HG02642 (cell line): ENCODE data around the gene ANKRD12.

Source experiments
- ATAC-seq: cut with Tn5 transposase; IDR thresholded peaks from one replicate; pipeline ENCODE4 v1.9.1; 2021; ENCODE audit warnings: mild to moderate bottlenecking; ENCODE audit not compliant: unreplicated experiment, poor library complexity

Gene ANKRD12

DNA sequence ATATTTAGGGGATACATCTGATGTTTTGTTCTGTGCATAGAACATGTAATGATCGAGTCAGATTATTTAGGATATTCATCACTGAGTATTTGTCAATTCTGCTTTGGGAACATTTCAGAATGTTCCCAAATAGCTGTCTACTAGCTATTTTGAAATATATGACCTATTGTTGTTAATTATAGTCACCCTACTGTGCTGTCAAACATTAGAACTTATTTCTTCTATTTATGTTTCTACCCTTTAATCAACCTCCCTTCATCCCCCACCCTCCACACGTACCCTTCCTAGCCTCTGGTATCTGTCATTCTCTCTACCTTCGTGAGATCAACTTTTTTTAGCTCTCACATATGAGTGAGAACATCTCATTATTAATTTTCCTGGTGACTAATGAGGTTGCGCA lies 40.9 kb downstream of the ANKRD12 start:
- ATAC-seq = no peak

DNA sequence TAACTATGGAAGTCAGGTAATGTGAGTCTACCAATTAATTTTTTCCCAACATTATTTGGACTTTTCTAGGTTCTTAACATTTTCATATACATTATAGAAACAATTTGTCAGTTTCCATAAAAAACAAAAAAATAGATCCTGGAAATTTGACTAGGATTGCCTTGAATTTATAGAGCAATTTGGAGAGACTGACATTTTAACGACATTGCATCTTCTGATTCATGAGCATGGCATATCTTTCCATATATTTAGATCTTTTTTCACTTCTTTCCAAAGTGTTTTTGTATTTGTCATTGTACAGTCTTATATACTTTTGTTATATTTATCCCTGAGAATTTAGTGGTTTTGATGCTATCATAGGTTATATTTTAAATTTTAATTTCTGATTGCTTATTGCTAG lies 42.0 kb downstream of the ANKRD12 start:
- ATAC-seq = no peak

DNA sequence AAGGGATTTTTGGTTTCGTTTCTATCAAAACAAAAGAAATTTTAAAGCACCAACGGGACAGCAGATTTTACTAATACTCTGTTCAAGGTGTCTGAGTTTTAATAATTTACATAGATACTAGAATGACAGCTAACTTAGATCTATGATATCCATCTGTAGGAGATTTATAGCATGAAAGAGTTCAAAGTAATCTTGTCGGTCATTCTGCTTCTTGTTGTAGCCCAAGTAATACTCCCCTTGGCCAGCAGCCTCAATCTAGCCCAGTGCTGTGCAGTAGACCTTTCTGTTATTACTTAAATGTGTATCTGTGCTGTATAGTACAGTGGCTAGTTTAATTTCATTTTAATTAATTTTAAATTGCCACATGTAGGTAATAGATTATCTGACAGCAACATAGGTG lies 44.7 kb downstream of the ANKRD12 start:
- no peak for ATAC-seq

DNA sequence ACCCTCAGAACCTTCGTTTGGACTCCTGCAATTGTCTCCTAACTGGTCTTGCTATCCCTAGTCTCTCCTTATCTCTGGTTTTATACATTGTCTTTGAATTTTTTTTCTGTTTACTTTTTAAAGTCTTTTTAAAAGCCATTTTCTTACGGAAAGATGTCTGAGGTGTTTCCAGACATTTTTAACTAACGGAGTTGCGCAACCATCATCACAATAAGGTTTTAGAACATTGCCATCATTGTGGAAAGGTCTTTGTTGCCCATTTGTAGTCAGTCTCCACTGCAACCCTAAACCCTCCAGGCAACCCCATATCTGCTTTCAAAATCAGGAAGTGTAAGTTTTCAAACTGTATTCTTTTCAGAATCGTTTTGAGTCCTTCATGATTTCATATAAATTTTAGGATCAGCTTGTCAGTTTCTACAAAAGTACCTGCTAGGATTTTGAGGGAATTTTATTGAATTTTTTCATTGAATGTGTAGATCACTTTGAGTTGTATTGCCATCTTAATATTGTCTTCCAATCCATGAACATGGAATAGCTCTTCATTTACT lies 46.3 kb downstream of the ANKRD12 start:
- no peak for ATAC-seq

DNA sequence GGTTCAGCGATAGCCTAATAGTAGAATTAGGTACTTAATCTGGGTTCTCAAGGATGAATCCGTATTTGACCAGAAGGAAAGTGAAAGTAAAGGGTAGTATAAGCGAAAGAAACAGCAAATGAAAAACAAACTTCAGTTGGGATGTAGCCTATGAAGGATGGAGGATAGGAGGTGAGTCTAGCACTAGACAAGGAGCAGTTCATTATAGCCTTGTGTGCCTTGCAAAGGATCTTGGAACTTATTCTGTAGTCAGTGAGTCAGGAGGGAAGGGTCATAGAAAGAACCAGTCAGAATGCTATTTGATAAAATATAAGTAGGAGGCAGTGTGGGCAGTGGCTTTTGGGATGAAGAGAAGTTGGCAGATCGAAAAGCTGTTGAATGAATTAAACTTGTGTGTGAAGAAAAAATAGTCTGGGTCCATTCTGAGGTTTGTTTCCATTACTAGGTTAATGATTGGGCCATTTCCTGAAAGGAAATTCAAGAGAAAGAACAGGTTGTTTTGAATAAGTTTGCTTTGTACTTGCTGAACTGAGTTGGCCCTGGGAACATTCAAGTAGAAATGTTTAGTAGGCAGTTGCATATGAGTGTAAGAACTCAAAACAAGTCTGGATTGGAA lies 48.5 kb downstream of the ANKRD12 start:
- no peak for ATAC-seq

DNA sequence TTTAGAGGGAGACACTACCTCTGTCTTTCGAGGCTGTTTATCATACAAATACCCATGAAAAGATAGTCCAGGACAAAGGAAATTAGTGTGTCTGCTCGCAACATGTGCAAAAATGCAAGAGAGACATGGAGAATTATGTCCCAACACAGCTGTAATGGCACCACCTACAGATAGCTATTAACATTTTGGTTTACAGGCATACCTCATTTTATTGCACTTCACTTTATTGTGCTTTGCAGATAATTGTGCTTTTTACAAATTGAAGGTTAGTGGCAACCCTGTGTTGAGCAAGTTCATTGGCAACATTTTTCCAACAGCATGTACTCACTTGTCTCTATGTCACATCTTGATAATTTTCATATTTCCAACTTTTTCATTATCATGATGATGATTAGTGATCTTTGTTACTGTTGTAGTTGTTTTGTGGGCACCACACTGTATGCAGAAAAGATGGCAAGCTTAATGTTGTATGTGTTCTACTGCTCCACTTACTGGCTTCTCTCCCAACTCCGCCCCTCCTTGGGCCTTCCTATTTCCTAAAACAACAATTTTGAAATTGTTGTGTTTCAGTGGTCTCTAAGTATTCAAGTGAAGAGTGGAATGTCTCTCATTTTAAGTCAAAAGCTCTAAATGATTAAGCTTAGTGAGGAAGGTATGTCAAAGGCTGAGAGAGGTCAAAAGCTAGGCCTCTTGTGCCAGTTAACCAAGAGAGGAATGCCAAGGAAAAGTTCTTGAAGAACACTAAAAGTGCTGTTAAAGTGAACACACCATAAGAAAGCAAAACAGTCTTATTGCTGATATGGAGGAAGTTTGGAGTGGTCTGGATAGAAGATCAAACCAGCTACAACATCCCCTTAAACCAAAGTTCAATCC lies 52.0 kb downstream of the ANKRD12 start:
- no peak for ATAC-seq

DNA sequence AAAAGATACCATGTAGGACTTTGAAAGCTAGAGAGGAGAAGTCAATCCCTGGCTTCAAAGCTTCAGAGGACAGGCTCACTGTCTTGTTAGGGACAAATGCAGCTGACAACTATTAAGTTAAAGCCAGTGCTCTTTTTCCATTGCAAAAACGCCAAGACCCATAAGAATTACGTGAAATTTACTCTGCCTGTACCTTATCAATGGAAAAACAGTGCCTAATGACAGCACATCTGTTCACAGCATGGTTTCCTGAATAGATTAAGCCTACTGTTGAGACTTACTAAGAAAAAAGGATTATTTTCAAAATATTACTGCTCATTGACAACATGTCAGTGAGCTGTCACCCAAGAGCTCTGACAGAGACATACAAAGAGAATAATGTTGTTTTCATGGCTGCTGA lies 52.9 kb downstream of the ANKRD12 start:
- ATAC-seq = no peak

DNA sequence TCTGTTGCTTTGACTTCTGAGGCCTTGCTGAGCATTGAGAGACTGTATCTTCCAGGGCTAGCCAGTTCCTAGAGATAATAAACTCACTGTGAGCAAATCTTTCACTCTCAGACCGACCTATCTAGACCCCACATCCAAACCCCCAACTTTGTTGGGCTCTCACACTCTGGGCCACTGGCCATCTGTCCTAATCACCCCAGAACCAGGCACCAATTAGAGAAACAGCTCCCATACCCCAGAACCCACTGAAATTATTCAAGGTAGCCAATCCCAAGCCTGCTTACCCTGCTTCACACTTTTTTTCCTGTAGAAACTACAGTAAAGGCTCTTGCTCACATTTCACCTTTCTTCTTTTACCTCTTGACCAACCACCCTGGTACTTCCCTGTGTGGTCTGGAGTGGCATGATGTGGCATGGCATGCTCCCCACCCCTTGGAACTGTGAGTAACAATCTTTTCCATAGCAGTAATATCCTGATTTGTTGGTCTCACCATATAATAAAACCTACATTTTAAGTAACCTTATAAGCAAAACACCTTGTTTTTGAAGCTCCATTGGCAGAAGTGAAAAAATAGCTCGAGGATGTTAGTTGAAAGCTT lies 55.2 kb downstream of the ANKRD12 start:
- ATAC-seq = no peak

DNA sequence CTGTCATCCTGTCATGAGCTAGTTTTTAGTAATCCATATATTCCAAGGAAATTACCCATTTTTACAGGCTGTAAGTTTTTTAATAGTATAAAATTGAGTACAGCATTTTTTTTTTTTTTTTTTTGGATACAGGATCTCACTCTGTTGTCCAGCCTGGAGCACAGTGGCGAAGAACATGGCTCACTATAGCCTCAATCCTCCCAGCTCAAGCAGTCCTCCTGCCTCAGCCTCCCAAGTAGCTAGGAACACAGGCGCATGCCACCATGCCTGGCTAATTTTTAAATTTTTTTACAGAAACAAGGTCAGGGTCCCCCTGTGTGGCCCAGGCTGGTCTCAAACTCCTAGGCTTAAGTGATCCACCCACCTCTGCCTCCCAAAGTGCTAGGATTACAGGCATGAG lies 56.5 kb downstream of the ANKRD12 start:
- ATAC-seq = no peak

DNA sequence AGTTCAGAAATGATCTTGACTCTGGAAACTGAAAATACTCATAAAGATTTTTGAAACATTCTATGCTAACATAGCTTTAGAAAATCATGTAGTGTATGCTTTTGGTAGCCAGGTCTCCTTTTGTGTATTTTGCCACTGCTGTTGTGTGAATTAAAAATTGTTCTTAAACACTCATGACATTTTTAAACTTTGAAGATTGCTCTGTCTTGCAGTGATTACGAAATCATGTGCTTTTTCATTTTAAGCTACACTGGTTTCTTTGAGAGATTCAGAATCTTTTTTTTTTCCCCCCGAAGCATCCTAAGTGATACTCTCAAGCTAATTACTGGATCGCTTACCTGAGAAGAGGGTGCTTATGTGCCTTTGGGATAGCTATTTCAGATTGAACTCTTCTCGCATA lies 60.0 kb downstream of the ANKRD12 start:
- no peak for ATAC-seq

DNA sequence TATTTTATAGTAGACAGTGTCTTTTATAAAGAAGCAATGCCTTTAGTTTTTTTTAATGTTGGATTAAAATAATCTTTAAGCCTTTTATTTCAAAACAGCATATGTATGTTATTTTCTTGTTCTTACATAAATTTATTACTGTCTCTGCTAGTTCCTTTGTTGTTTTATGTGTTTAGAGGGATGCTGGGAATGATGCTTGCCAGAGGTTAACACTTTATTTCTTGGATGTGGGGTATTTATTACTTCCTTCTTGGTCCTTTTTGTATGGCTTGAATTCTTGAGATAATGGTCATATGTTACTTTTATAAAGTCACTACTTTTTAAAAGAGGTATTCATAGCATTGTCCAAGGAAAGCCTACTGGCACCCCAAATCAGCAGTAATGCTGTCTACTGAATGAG lies 63.1 kb downstream of the ANKRD12 start:
- no peak for ATAC-seq

DNA sequence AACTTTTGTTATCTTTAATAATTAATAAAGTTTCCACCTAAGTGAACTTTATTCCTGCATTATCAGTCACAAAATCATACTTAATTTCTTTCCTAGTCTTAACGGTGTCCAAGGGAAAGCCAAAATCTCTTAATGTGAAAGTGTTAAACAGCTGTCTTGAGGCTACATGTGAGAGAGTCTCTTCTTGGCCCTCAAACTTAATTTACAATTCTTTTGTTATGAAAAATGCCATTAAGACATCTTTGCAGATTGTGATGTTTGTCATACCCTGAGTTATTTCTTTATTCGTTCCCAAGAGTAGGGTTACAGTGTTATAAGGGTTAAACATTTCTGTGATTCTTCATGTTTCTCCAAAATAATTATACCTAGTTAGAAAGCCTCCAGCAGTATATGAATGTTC lies 64.6 kb downstream of the ANKRD12 start:
- ATAC-seq = no peak

DNA sequence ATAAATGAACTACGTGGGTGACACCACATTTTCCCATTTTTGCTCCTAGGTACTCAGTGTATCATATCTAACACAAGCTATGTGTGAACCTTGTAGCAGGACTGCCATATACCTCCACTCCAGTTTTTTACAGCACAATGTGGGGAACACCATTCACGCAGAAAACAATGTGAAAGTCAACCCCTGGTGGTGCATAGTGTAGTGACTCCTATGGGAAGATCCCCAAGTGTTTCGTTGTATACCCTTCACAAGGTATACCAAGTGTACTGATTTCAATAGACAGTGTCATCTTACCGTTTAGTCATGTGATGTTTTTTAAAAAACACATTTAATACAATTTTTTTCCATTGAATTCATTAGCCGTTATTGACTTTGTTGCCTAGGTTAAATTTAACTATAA lies 68.1 kb downstream of the ANKRD12 start:
- no peak for ATAC-seq

DNA sequence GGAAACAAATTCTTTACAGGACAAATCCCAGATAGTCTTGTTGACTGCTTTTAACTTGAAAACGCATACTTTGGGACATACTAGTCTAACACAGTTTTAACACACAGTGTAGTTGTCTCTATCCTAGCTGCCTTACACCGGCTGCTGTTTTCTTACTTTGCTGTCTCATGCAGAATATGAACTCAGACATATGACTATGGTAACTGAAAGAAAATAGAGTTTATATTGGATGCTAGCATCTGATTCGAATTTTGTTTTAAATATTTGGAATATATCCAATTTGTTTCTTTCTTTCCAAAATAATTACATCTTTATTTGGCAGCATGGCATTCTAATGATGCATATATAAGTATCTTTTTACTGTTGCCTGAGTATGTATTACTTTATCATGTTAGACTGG lies 69.8 kb downstream of the ANKRD12 start:
- no peak for ATAC-seq

DNA sequence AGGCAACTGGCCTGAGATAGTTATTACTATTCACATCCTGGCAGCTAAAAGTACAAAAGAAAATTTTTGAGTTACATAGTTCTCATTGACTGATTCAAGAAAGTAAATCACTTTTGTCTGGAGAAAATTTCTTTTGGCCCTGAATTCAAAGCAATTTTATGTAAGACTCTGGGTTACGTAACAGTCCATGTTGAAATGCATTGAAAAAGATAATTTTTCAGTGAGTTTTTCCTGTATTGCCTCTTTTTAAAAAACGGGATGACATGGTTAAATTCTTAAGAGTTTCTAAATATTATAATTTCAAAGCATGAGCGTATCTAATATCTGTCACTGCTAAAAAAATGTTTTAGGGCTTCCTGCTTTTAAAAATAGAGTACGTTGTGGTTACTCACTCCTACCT lies 72.7 kb downstream of the ANKRD12 start:
- no peak for ATAC-seq

DNA sequence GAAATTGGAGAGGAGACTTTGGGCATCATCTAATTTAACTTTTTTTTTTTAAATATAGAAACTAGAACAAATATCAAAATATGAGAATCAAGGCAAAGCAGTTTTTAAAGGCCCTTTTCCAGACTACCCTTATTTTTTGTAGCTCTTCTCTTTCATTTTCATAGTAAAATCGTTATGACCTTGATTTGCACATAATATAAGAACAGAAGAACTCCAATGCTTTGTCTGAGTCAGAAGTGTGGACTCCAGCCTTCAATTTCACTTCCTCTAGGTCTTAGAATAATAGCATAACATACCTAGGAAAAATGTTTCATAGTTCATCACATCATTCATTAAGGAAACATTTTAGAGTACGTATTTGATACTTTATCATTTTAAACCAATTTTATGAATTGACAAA lies 74.4 kb downstream of the ANKRD12 start:
- no peak for ATAC-seq

DNA sequence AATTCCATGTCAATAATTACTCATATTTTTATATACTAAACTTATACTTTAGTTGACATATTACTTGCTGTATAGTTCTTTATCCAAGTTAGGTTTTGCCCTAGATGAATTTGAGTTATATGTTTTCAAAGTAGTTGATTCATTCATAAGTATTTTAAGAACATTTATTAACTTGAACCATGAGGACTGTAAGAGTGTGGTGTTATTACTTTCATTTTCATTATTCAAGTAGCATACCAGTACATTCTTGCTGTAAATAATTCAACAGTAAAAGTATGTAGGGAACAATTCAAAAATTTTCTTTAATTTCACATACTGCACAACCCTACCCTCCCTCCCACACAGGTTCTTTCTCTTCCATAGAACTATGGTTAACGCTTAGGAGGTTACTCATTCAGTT lies 75.4 kb downstream of the ANKRD12 start:
- no peak for ATAC-seq

DNA sequence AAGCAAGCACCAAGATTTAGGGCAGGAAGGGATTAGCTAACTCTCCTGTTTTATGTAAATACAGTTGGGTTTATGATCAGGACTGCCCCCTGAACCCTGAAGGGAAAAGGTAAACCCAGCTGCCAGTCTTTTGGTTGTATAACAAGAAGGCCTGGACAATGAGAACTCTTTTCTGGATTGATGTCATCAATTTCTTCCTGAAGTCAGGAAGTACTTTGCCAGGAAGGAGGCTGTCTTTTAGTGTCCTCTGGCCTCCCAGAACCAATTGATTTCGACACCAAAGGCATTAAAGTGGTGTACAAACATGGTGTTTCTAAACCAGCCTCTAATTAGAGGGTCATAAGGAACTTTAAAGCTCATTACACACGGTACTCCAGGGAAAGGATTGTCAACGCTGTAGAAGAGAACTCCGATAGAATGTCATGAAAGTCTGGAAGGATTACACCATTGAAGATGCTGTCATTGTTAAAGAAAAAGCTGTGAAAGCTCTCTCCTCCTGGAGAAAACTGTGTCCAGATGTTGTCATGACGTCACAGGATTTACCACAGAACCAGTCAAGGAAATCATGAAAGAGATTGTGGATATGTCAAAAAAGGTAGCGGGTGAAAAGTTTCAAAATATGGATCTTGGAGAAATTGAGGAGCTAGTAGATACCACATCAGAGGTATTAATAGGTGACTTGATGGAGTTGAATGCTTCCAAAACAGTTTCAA lies 78.8 kb downstream of the ANKRD12 start:
- ATAC-seq = no peak

DNA sequence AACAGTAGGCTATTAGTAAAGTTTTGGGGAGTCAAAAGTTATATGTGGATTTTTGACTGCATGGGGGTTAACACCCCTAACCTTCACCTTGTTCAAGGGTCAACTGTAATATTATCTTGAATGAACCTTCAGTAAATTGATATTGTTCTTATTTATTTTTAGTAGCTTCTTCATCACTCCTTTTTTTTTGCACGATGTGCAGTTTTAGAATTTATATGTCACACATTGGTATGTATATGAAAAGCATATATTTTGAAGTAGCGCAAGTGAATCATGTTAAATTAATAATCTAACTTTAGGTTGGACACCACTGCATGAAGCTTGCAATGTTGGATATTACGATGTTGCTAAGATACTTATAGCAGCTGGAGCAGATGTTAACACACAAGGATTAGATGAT lies 79.9 kb downstream of the ANKRD12 start:
- ATAC-seq = no peak

DNA sequence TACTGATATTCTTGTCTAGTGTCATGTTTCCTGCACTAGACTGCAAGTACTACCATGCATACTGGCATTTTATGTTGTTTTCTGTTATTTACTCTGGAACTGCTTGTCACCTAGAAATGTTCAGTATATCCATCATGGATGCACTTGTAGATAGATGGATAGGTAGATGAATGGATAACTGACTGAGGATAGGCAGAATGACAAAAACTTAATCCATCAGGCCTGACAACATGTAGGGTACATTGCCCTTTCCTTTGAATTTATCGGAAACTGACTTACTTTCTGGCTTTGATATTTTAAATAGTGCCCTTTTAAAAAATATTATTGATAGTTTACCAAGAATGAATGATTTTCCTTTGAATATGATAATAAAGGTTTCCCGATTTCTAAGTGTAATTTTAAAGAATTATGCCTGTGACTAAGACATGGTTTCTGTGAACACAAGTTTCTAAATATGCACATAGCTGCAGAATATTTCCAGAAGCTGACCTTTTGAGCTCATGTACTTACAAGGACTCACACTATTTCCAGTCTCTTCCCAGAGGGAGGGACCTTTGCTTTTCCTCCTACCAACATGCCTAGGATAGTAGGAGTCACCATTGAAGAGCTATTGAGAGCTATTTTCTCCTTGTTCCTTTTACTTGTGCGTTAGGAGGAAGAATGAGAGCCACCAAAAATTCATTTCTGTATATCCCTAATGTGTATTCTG lies 81.3 kb downstream of the ANKRD12 start:
- ATAC-seq = no peak
